GM23338 (cell line): Measurements from ENCODE around the gene RNF8.

Source experiments
- CTCF ChIP-seq, 2 experiments: fragments of 200-600 bp in 1 of 2; sonication (generic) in 1 of 2; conservative IDR thresholded peaks; 2 replicates each; pipeline versions ENCODE4 v1.5.1 to v1.6.1; 2016 to 2017; ENCODE audit warnings: antibody characterized with exemption in 2 of 2, low read depth in 2 of 2, mild to moderate bottlenecking in 2 of 2, moderate library complexity in 1 of 2
- POLR2AphosphoS5 ChIP-seq: IDR thresholded peaks from 2 replicates; pipeline ENCODE4 v1.6.1; 2016; ENCODE audit warnings: antibody characterized with exemption, low read depth
- ZNF462 ChIP-seq: fragments of 250-450 bp; sonication (Bioruptor Pico); IDR thresholded peaks from 2 replicates; pipeline ENCODE4 v1.5.0; 2020; ENCODE audit warnings: mild to moderate bottlenecking, moderate library complexity

GRCh38 chr6:37391120-37391519, 37.3 kb downstream of the RNF8 start:
- TF ChIP-seq CTCF (conservative IDR thresholded peaks at IDR 0.05; ENCODE audit: low read depth in 2 of 2) = no peak
- TF ChIP-seq POLR2AphosphoS5 = no peak
- no peak for TF ChIP-seq ZNF462 (CRISPR knock-in tag)
